ENCODE measurements around the gene ASIC1.

DNA sequence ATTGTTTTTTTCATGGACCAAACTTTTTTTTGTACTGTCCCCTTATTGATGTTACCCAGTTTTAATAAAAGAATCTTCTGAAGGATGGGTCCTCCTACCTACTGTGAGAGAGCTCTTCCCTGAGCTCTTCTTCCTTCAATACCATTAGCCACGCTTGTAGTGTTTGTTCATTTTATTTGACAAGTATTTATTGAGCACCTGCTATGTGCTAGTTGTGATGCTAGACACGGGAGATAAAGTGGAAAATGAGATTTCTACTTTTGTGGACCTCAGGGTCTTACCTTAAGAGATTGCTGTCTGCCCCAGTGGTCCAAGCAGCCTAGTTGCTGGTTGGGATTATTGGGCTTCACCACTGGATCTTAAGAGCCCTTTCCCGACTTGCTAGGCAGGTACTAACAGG lies 43.2 kb downstream of the ASIC1 start:
- TF ChIP-seq, protein P1, sequence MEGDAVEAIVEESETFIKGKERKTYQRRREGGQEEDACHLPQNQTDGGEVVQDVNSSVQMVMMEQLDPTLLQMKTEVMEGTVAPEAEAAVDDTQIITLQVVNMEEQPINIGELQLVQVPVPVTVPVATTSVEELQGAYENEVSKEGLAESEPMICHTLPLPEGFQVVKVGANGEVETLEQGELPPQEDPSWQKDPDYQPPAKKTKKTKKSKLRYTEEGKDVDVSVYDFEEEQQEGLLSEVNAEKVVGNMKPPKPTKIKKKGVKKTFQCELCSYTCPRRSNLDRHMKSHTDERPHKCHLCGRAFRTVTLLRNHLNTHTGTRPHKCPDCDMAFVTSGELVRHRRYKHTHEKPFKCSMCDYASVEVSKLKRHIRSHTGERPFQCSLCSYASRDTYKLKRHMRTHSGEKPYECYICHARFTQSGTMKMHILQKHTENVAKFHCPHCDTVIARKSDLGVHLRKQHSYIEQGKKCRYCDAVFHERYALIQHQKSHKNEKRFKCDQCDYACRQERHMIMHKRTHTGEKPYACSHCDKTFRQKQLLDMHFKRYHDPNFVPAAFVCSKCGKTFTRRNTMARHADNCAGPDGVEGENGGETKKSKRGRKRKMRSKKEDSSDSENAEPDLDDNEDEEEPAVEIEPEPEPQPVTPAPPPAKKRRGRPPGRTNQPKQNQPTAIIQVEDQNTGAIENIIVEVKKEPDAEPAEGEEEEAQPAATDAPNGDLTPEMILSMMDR (conservative IDR thresholded peaks at IDR 0.05; ENCODE audit: low read length) = no peak
- no peak for TF ChIP-seq EZH2phosphoT487 (IDR thresholded peaks at IDR 0.05; ENCODE audit: borderline replicate concordance)
